ENCODE results near the gene LYPD6B. TPM values are rescaled to one million over a fixed set of nuclear protein-coding genes. Genes with fewer than 3 reads are reported as not detected.

LYPD6B gene
- total and polyA plus RNA-seq, 2 donors, result 0.24 to 1.4 TPM

DNA sequence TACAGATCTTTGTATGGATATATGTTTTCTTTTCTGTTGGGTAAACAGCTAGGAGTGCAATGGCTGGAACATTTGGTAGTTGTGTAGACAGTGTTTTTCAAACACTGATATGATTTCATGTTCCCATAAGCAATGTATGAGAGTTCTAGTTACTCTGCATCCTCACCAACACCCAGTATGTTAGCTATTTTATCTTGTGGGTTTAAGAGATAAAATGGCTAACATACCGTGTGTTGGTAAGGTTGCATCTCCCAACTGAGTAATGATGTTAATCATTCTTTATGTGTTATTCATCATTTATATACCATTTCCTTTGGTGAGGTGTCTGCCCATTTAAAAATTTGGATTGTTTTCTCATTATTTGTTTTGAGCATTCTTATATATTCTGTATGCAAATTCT, 65.7 kb downstream of the LYPD6B start:
- no peaks in the 10 kb centered on the region for H3K27me3 ChIP-seq (ENCODE audit: control insufficient read depth in 2 of 2, insufficient read depth in 1 of 2, low read length in 1 of 2)
- H3K4me1 ChIP-seq (ENCODE audit: control insufficient read depth in 2 of 2, insufficient read depth in 2 of 2, low read length in 2 of 2), result no peaks in the 10 kb centered on the region
- no peaks in the 10 kb centered on the region for H3K9me3 ChIP-seq (ENCODE audit: control insufficient read depth in 2 of 2, insufficient read depth in 1 of 2, low read length in 1 of 2)
- DNase-seq (ENCODE audit: low read depth in 6 of 9, low spot score in 9 of 9), result no peak
- H3K36me3 ChIP-seq (ENCODE audit: control insufficient read depth in 2 of 2, insufficient read depth in 2 of 2, low read length in 1 of 2), result no peaks in the 10 kb centered on the region
- H3K4me3 ChIP-seq (ENCODE audit: low read length in 2 of 2), result no peak overlapping the region
- WGBS, result 97% methylated on average over 1 of the region's 1 CpG
- H3K27ac ChIP-seq (ENCODE audit: low read depth in 1 of 2, low read length in 1 of 2), result no peak overlapping the region

DNA sequence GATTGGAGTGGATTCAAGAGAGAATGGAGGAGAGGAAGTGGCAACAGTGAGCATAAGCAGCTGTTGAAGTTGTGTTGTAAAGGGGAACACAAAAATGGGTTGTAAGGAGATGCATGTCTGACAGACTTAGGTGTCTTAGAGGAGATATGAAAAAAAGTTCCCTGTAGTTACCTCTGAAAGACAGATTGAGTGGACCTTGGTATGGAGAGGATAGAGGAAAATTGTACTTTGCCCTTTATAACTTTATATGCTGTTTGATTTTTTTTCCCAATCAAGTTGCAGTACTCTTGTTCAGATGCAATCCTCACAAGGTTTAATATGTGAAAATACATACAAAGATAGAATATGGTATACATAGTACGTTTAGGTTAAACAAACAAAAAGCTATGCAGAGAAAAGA, 73.6 kb downstream of the LYPD6B start:
- Histone ChIP-seq H3K27ac (ENCODE audit: low read depth in 1 of 2, low read length in 1 of 2) (no peak overlapping the region), H3K9me3 (ENCODE audit: control insufficient read depth in 2 of 2, insufficient read depth in 1 of 2, low read length in 1 of 2) (no peaks in the 10 kb centered on the region), H3K4me1 (ENCODE audit: control insufficient read depth in 2 of 2, insufficient read depth in 2 of 2, low read length in 2 of 2) (no peaks in the 10 kb centered on the region), H3K4me3 (ENCODE audit: low read length in 2 of 2) (no peak overlapping the region), H3K36me3 (ENCODE audit: control insufficient read depth in 2 of 2, insufficient read depth in 2 of 2, low read length in 1 of 2) (no peaks in the 10 kb centered on the region), H3K27me3 (ENCODE audit: control insufficient read depth in 2 of 2, insufficient read depth in 1 of 2, low read length in 1 of 2) (no peaks in the 10 kb centered on the region)
- WGBS, result 97% methylated on average over 1 of the region's 1 CpG
- DNase-seq (ENCODE audit: low read depth in 6 of 9, low spot score in 9 of 9), result no peak

GRCh38 chr2:149112713-149113112, 74.2 kb downstream of the LYPD6B start:
- 93% methylated on average over 2 of the region's 2 CpGs for WGBS
- H3K4me3 ChIP-seq (ENCODE audit: low read length in 2 of 2), result no peak overlapping the region

GRCh38 chr2:149115781-149116180, 77.3 kb downstream of the LYPD6B start:
- no peak for DNase-seq (ENCODE audit: low read depth in 6 of 9, low spot score in 9 of 9)
- Histone ChIP-seq H3K4me3 (ENCODE audit: low read length in 2 of 2) (no peak overlapping the region), H3K27ac (ENCODE audit: low read depth in 1 of 2, low read length in 1 of 2) (no peak overlapping the region), H3K36me3 (ENCODE audit: control insufficient read depth in 2 of 2, insufficient read depth in 2 of 2, low read length in 1 of 2) (no peaks in the 10 kb centered on the region), H3K4me1 (ENCODE audit: control insufficient read depth in 2 of 2, insufficient read depth in 2 of 2, low read length in 2 of 2) (no peaks in the 10 kb centered on the region), H3K9me3 (ENCODE audit: control insufficient read depth in 2 of 2, insufficient read depth in 1 of 2, low read length in 1 of 2) (no peaks in the 10 kb centered on the region), H3K27me3 (ENCODE audit: control insufficient read depth in 2 of 2, insufficient read depth in 1 of 2, low read length in 1 of 2) (no peaks in the 10 kb centered on the region)
- WGBS, result 97% methylated on average over 5 of the region's 5 CpGs

More at GRCh38 chr2:149112713-149113112, 74.2 kb downstream of the LYPD6B start:
- no peaks in the 10 kb centered on the region for H3K9me3 ChIP-seq (ENCODE audit: control insufficient read depth in 2 of 2, insufficient read depth in 1 of 2, low read length in 1 of 2)
- no peaks in the 10 kb centered on the region for H3K27me3 ChIP-seq (ENCODE audit: control insufficient read depth in 2 of 2, insufficient read depth in 1 of 2, low read length in 1 of 2)
- no peak overlapping the region for H3K27ac ChIP-seq (ENCODE audit: low read depth in 1 of 2, low read length in 1 of 2)
- DNase-seq (ENCODE audit: low read depth in 6 of 9, low spot score in 9 of 9), result no peak
- H3K36me3 ChIP-seq (ENCODE audit: control insufficient read depth in 2 of 2, insufficient read depth in 2 of 2, low read length in 1 of 2), result no peaks in the 10 kb centered on the region
- H3K4me1 ChIP-seq (ENCODE audit: control insufficient read depth in 2 of 2, insufficient read depth in 2 of 2, low read length in 2 of 2), result no peaks in the 10 kb centered on the region

- Histone ChIP-seq H3K4me3 (ENCODE audit: low read length in 2 of 2) (no peak overlapping the region), H3K4me1 (ENCODE audit: control insufficient read depth in 2 of 2, insufficient read depth in 2 of 2, low read length in 2 of 2) (no peaks in the 10 kb centered on the region), H3K27ac (ENCODE audit: low read depth in 1 of 2, low read length in 1 of 2) (no peak overlapping the region), H3K36me3 (ENCODE audit: control insufficient read depth in 2 of 2, insufficient read depth in 2 of 2, low read length in 1 of 2) (no peaks in the 10 kb centered on the region), H3K9me3 (ENCODE audit: control insufficient read depth in 2 of 2, insufficient read depth in 1 of 2, low read length in 1 of 2) (no peaks in the 10 kb centered on the region), H3K27me3 (ENCODE audit: control insufficient read depth in 2 of 2, insufficient read depth in 1 of 2, low read length in 1 of 2) (no peaks in the 10 kb centered on the region)
- no peak for DNase-seq (ENCODE audit: low read depth in 6 of 9, low spot score in 9 of 9)
- WGBS, result 95% methylated on average over 6 of the region's 6 CpGs
Measured at GRCh38 chr2:149119368-149119767, 80.9 kb downstream of the LYPD6B start.

GRCh38 chr2:149122516-149122915, 84.0 kb downstream of the LYPD6B start:
- no peaks in the 10 kb centered on the region for H3K4me1 ChIP-seq (ENCODE audit: control insufficient read depth in 2 of 2, insufficient read depth in 2 of 2, low read length in 2 of 2)
- no peaks in the 10 kb centered on the region for H3K27me3 ChIP-seq (ENCODE audit: control insufficient read depth in 2 of 2, insufficient read depth in 1 of 2, low read length in 1 of 2)
- no peak overlapping the region for H3K27ac ChIP-seq (ENCODE audit: low read depth in 1 of 2, low read length in 1 of 2)
- H3K9me3 ChIP-seq (ENCODE audit: control insufficient read depth in 2 of 2, insufficient read depth in 1 of 2, low read length in 1 of 2), result no peaks in the 10 kb centered on the region
- WGBS, result 90% methylated on average over 2 of the region's 2 CpGs
- DNase-seq (ENCODE audit: low read depth in 6 of 9, low spot score in 9 of 9), result no peak
- H3K4me3 ChIP-seq (ENCODE audit: low read length in 2 of 2), result no peak overlapping the region
- no peaks in the 10 kb centered on the region for H3K36me3 ChIP-seq (ENCODE audit: control insufficient read depth in 2 of 2, insufficient read depth in 2 of 2, low read length in 1 of 2)

DNA sequence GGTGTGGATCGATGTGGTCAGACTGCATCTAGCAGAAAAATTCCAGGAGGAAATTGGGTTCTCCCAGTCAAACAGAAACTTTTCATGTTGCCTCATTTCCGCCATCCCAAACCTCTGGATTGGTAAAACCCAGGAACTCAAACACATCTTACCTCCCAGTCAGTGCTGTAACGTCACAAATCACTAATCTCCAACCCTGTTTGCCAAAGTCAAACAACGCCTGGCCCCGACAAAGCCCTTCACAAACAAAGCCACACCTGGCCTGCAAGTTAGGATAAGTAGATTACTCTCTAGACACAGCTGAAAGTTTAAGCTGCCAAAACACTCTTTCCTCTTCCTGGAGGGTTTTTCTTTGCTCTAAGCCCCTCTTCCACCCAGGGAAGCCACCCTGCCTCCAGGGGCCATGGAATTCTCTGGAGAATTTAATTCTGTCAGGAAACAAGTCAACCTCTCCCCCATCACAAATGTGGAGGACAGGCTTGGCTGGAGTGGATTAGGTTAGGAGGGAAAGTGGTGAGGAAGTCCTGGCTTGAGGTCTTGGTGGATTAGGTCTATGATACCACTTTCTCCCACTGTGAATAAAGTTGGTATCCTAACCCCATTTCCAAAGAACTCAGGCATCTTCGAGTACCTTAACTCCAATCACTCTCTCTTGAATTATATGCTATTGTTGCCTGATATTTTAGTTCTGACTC, 86.7 kb downstream of the LYPD6B start:
- 85% methylated on average over 6 of the region's 6 CpGs for WGBS
- Histone ChIP-seq H3K27ac (ENCODE audit: low read depth in 1 of 2, low read length in 1 of 2) (no peak overlapping the region), H3K36me3 (ENCODE audit: control insufficient read depth in 2 of 2, insufficient read depth in 2 of 2, low read length in 1 of 2) (no peaks in the 10 kb centered on the region), H3K4me3 (ENCODE audit: low read length in 2 of 2) (no peak overlapping the region), H3K27me3 (ENCODE audit: control insufficient read depth in 2 of 2, insufficient read depth in 1 of 2, low read length in 1 of 2) (no peaks in the 10 kb centered on the region), H3K4me1 (ENCODE audit: control insufficient read depth in 2 of 2, insufficient read depth in 2 of 2, low read length in 2 of 2) (no peaks in the 10 kb centered on the region), H3K9me3 (ENCODE audit: control insufficient read depth in 2 of 2, insufficient read depth in 1 of 2, low read length in 1 of 2) (no peaks in the 10 kb centered on the region)
- no peak for DNase-seq (ENCODE audit: low read depth in 6 of 9, low spot score in 9 of 9)

DNA sequence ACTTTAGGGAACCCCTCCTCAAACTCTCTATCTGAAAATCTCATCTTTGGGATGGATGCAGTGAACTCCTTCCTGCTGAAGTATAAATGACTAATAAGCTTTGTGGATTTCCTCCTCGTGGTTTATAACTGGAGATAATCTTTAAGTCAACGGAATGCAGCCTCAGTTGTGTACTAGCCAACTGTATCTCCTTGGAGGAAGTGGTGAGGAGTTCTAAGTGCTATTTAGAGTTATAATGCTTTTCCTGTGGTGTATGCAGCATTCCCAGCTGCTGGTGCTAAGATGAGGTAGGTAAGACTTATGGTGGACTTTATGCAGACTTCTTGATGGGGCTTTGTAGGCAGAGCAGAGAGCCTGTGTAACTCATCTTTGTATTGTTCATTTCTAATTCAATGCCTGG, 90.9 kb downstream of the LYPD6B start:
- Histone ChIP-seq H3K36me3 (ENCODE audit: control insufficient read depth in 2 of 2, insufficient read depth in 2 of 2, low read length in 1 of 2) (no peaks in the 10 kb centered on the region), H3K4me1 (ENCODE audit: control insufficient read depth in 2 of 2, insufficient read depth in 2 of 2, low read length in 2 of 2) (no peaks in the 10 kb centered on the region), H3K27me3 (ENCODE audit: control insufficient read depth in 2 of 2, insufficient read depth in 1 of 2, low read length in 1 of 2) (no peaks in the 10 kb centered on the region), H3K4me3 (ENCODE audit: low read length in 2 of 2) (no peak overlapping the region), H3K27ac (ENCODE audit: low read depth in 1 of 2, low read length in 1 of 2) (no peak overlapping the region), H3K9me3 (ENCODE audit: control insufficient read depth in 2 of 2, insufficient read depth in 1 of 2, low read length in 1 of 2) (no peaks in the 10 kb centered on the region)
- DNase-seq (ENCODE audit: low read depth in 6 of 9, low spot score in 9 of 9), result no peak
- 11% methylated on average over 2 of the region's 2 CpGs for WGBS

DNA sequence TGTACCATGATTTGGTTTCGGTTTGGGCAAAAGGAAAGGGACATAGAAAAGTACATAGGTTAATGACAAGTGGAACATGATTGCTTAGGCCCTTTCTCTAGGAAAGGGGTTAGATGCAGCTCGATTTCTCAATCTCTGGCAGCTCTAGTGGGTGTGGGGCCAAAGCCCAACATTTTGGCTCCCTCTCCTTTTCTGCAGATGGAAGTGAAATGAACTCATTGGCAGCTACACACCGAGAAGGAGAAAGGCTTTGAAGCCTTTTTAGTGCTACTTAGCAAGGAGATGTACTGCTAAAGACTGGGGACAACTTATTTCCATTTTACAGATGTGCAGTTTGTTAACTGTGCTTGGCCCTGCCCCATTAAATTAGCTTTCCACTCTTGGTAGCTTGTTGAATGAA, 93.8 kb downstream of the LYPD6B start:
- 75% methylated on average over 3 of the region's 3 CpGs for WGBS
- DNase-seq (ENCODE audit: low read depth in 6 of 9, low spot score in 9 of 9), result no peak
- no peak overlapping the region for H3K4me3 ChIP-seq (ENCODE audit: low read length in 2 of 2)

More for the DNA sequence above, 93.8 kb downstream of the LYPD6B start:
- no peaks in the 10 kb centered on the region for H3K27me3 ChIP-seq (ENCODE audit: control insufficient read depth in 2 of 2, insufficient read depth in 1 of 2, low read length in 1 of 2)
- H3K4me1 ChIP-seq (ENCODE audit: control insufficient read depth in 2 of 2, insufficient read depth in 2 of 2, low read length in 2 of 2), result no peaks in the 10 kb centered on the region
- H3K9me3 ChIP-seq (ENCODE audit: control insufficient read depth in 2 of 2, insufficient read depth in 1 of 2, low read length in 1 of 2), result no peaks in the 10 kb centered on the region
- H3K27ac ChIP-seq (ENCODE audit: low read depth in 1 of 2, low read length in 1 of 2), result no peak overlapping the region
- H3K36me3 ChIP-seq (ENCODE audit: control insufficient read depth in 2 of 2, insufficient read depth in 2 of 2, low read length in 1 of 2), result no peaks in the 10 kb centered on the region
